ENCODE data around the gene RPL9. TPM values are rescaled to one million over a fixed set of nuclear protein-coding genes. Genes with fewer than 3 reads are reported as not detected.
"Not testable (repeated sequence)": the region's sequence is repeated elsewhere in the genome, so short reads cannot be mapped to it uniquely, and the experiment has no call there.

Gene RPL9
- total and polyA plus RNA-seq, 2 experiments from 2014 or later, result 2,522 to 4,044 TPM

DNA sequence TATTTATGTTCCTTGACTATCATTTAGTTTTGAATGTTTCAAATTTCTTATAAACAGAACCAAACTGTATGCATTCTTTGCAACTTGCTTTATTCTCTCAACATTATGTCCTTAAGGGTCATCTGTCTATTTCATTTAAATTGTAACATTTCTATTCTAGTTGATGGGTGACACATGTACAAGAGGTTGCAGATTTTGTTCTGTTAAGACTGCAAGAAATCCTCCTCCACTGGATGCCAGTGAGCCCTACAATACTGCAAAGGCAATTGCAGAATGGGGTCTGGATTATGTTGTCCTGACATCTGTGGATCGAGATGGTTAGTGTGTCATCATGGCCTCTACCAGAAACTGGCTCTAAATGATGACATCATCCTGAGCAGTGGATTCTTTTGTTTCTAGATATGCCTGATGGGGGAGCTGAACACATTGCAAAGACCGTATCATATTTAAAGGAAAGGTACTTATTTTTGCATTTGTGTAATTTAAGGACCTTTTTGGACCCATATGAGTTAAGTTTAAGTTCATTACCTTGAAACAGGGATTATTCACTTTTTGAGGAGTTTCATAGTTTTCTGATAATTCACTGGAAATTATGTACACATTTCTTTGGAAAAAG, 6.3 kb upstream of the RPL9 start:
- DNase-seq (ENCODE audit: low spot score) (no peak), ATAC-seq (no peak)
- Mint-ChIP-seq H3K4me1 (no peaks in the 10 kb centered on the region; the same call in 2 of the 3 replicates), H3K9me3 (no peaks in the 10 kb centered on the region), H3K27me3 (ENCODE audit: insufficient read depth, low read depth, poor library complexity) (no peaks in the 10 kb centered on the region), H3K36me3 (ENCODE audit: low read depth) (peaks cover 54% of the 10 kb centered on the region), H3K27ac (no peak overlapping the region), H3K4me3 (no peak overlapping the region)
- Histone ChIP-seq H3K4me2 (no peak overlapping the region), H2AFZ (no peak overlapping the region), H4K20me1 (replicated peaks; ENCODE audit: insufficient read depth) (no peaks in the 10 kb centered on the region), H3K27me3 (ENCODE audit: insufficient read depth) (no peaks in the 10 kb centered on the region), H3K9me2 (ENCODE audit: insufficient read depth) (no peaks in the 10 kb centered on the region), H3K79me2 (replicated peaks; ENCODE audit: insufficient read depth) (no peaks in the 10 kb centered on the region; the same call in 1 of the 2 replicates), H3K36me3 (ENCODE audit: insufficient read depth) (peaks cover 34% of the 10 kb centered on the region), H3K4me3 (no peak overlapping the region), H3K4me1 (ENCODE audit: insufficient read depth) (no peaks in the 10 kb centered on the region), H3K27ac (ENCODE audit: low read depth) (no peak overlapping the region), H3F3A (replicated peaks; ENCODE audit: low read depth) (no peaks in the 10 kb centered on the region)
- TF ChIP-seq JUNB (IDR thresholded peaks at IDR 0.05; ENCODE audit: unreplicated experiment), result no peak
- no peak for TF ChIP-seq NANOG (IDR thresholded peaks at IDR 0.05; ENCODE audit: borderline replicate concordance)

DNA sequence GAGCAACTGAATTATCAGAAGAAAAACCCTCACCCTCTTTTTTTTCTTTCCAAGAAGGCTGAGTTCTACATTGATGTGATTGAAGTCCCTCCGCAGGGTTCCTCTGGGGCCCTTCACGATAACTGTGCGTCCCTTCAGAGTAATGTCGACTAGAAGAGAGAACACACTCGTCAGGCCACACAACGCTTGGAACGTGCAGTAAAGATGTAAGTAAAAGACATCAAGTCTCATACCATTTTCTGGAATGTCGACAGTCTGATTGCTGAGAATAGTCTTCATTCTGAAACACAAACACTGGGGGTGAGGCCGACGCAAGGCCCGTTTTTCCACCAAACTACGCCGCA, 589 bp downstream of the RPL9 start:
- peak overlapping the region; percentile 71 for H3K4me3 ChIP-seq
- not testable (repeated sequence) for DNase-seq (ENCODE audit: low spot score); H3K9me3 Mint-ChIP-seq; H2AFZ ChIP-seq; H3K27me3 Mint-ChIP-seq (ENCODE audit: insufficient read depth, low read depth, poor library complexity); H3K9me2 ChIP-seq (ENCODE audit: insufficient read depth); H3K27me3 ChIP-seq (ENCODE audit: insufficient read depth)
- H4K20me1 ChIP-seq (replicated peaks; ENCODE audit: insufficient read depth), result peaks cover 24% of the 10 kb centered on the region
- H3K4me2 ChIP-seq, result peak overlapping the region; percentile 92
- H3K4me1 ChIP-seq (ENCODE audit: insufficient read depth), result peaks cover 18% of the 10 kb centered on the region
- peaks cover 39% of the 10 kb centered on the region for H3K79me2 ChIP-seq (replicated peaks; ENCODE audit: insufficient read depth)
- peaks cover 69% of the 10 kb centered on the region for H3K36me3 Mint-ChIP-seq (ENCODE audit: low read depth)
- H3K4me1 Mint-ChIP-seq, result peaks cover 20% of the 10 kb centered on the region
- peaks cover 38% of the 10 kb centered on the region for H3F3A ChIP-seq (replicated peaks; ENCODE audit: low read depth)
- H3K36me3 ChIP-seq (ENCODE audit: insufficient read depth), result peaks cover 60% of the 10 kb centered on the region
- ATAC-seq, result peak; percentile 9
- H3K27ac ChIP-seq (ENCODE audit: low read depth), result peak overlapping the region; percentile 85
- H3K4me3 Mint-ChIP-seq, result peak overlapping the region; percentile 100
- peak overlapping the region; percentile 100 for H3K27ac Mint-ChIP-seq

DNA sequence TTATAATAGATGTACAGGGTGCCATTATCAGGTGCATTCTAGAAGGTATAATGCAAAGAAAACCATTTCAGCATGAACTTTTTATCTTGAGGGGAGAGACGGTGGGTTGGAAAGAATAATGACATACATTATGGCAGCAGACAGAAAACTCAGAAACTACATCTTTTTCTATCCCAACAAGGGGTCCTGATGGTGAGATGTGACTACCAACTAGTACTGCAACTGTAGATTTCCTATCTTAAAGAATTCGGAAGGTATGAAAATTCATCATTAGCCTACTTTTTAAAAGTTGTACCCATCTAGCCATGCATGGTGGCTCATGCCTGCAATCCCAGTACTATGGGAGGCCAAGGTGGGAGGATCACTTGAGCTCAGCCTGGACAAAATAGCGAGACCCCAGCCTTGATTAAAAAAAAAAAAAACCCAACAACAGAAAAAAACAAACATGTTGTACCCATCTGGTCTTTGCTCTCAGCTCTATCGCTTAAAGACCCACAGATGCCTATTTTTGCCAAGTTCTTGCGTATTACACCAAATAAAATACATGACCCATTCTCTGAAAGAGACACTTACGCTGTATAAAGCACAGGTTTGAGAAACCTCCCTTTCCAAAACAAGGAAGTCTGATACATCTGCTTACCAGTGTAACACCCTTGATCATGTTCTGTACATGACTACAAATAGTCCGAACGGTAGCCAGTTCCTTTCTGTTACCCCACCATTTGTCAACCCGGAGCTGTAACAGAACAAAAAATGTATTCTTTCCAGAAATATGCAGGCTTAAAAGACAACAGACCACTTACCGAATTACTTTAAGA, 1.6 kb downstream of the RPL9 start:
- DNase-seq (ENCODE audit: low spot score), result no peak
- H3K9me2 ChIP-seq (ENCODE audit: insufficient read depth), result no peaks in the 10 kb centered on the region
- peaks cover 47% of the 10 kb centered on the region for H3F3A ChIP-seq (replicated peaks; ENCODE audit: low read depth)
- peak overlapping the region; percentile 92 for H3K4me2 ChIP-seq
- peaks cover 26% of the 10 kb centered on the region for H4K20me1 ChIP-seq (replicated peaks; ENCODE audit: insufficient read depth)
- Mint-ChIP-seq H3K27ac (peak overlapping the region; percentile 100), H3K9me3 (no peaks in the 10 kb centered on the region), H3K36me3 (ENCODE audit: low read depth) (peaks cover 78% of the 10 kb centered on the region), H3K27me3 (ENCODE audit: insufficient read depth, low read depth, poor library complexity) (peaks cover 12% of the 10 kb centered on the region), H3K4me1 (peaks cover 21% of the 10 kb centered on the region), H3K4me3 (peak overlapping the region; percentile 100)
- peaks cover 69% of the 10 kb centered on the region for H3K36me3 ChIP-seq (ENCODE audit: insufficient read depth)
- no peaks in the 10 kb centered on the region for H3K27me3 ChIP-seq (ENCODE audit: insufficient read depth)
- TF ChIP-seq ETS1 (IDR thresholded peaks at IDR 0.05) (no peak), POLR2AphosphoS5 (IDR thresholded peaks at IDR 0.05; ENCODE audit: low read depth) (0 out of 2 replicates have a peak, but pooled peaks have one; percentile 13)
- H3K4me3 ChIP-seq, result peak overlapping the region; percentile 71
- no peak overlapping the region for H2AFZ ChIP-seq
- peaks cover 39% of the 10 kb centered on the region for H3K79me2 ChIP-seq (replicated peaks; ENCODE audit: insufficient read depth)
- H3K4me1 ChIP-seq (ENCODE audit: insufficient read depth), result peaks cover 18% of the 10 kb centered on the region
- peak overlapping the region; percentile 85 for H3K27ac ChIP-seq (ENCODE audit: low read depth)
- ATAC-seq, result no peak

All from GM23338 (cell line).